Limb (tissue), 2 donors: Measurements from ENCODE around the gene NID2.

ENCODE experiments used
- DNase-seq, 2 donors: peaks; one replicate each; pipeline ENCODE4 v3.0.0-alpha.2; 2016; ENCODE audit errors: extremely low spot score in 2 of 2

The NID2 gene

GRCh38 chr14:52000019-52000582 lies 68.8 kb downstream of the NID2 start:
- no peak for DNase-seq

DNA sequence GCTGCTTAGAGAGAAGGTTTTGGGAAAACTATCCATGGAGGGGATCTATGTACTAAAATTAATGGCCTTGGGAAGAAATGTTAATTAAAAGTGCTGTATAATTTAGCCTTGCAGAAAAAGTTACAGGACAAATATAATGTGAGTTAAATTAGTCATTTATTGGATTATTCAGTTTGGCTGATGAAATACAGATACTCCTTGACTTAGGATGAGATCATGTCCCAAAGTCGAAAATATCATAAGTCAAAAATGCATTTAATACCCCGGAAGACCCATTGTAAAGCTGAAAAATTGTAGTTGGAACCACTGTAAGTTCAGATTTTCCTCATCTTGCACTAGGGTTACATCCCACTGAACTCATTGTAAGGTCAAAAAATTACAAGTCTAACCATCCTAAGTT lies 69.8 kb downstream of the NID2 start:
- DNase-seq = no peak

- DNase-seq = no peak
These were observed 70.5 kb downstream of the NID2 start for GRCh38 chr14:51998348-51998747.

GRCh38 chr14:51996148-51996746 lies 72.6 kb downstream of the NID2 start:
- DNase-seq = peak in 1 of 2 donors; percentile 34

DNA sequence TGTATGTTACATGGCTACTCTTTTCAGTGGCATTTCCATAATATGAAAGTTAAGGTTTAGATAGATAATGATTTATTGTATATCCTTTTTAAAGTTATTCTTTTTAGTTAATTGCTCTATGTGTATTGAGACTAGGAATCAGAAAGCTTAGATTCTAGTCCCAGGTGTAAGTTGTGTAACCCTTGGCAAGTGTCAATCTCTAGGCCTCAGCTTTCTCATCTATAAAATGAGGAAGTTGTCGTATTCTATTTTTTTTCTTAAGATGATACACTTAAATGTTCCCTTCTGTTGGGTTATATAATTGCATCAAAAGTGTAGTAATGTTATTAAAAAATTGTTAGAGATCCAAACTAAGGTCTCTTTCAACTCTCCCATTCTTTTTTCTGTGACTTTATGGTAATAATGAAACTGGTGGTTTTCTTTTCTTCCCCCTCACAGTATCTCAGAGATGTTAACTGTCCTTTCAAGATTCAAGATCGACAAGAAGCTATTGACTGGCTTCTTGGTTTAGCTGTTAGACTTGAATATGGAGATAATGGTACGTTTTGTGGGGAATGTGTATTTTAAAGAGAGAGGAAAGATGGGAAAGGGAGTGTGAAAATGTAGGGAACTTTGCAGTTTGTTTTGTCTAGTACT lies 75.5 kb downstream of the NID2 start:
- no peak for DNase-seq

DNA sequence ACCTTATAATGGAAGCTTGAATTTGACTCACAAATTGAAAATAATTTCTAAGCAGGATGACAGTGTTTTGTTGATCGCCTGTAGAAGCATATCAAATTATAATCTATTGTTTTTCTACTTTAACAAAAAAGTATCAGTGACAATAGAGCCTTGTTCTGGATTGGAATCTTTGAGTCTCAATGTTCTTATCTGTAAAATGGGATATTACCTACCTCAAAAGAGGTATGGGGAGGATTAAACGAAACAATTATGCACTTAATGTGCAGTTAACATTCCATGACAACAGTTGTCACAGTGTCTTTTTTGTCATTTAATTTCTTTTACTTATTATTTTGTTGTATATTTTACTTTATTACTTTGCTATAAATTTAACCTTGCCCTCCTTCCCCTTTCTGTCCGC lies 78.4 kb downstream of the NID2 start:
- DNase-seq = no peak

- peak; percentile 95 for DNase-seq
These were observed 79.3 kb downstream of the NID2 start, which contains the start of gene RTRAF for GRCh38 chr14:51989293-51990234. Gene RTRAF, plus strand, starts transcription at chr14:51989546. Its CDS starts 94 bp downstream, at chr14:51989640.

GRCh38 chr14:51988221-51988620 lies 80.6 kb downstream of the NID2 start:
- DNase-seq = no peak

GRCh38 chr14:51981218-51981854 lies 87.5 kb downstream of the NID2 start:
- no peak for DNase-seq

- DNase-seq = peak; percentile 78 to 88
These were observed 89.7 kb downstream of the NID2 start for GRCh38 chr14:51979088-51979709.

GRCh38 chr14:51978681-51979085 lies 90.2 kb downstream of the NID2 start:
- DNase-seq = no peak

GRCh38 chr14:51977075-51977474 lies 91.8 kb downstream of the NID2 start:
- DNase-seq = no peak

DNA sequence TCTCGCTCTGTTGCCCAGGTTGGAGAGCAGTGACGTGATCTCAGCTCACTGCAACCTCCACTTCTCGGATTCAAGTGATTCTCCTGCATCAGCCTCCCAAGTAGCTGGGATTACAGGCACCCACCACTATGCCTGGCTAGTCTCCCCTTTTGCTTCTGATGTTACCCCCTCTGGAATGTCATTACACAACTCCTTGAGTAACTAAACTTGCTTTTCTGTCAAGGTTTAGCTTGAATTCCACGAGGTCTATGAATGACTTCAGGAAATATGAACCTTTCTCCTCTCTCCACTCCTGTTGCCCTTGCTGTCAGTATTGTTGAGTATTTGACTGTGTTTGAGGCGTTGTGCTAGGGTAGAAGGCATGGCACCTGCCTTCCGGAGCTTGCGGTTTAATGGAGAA lies 96.3 kb downstream of the NID2 start:
- no peak for DNase-seq

GRCh38 chr14:51969852-51970540 lies 98.9 kb downstream of the NID2 start:
- no peak for DNase-seq

DNA sequence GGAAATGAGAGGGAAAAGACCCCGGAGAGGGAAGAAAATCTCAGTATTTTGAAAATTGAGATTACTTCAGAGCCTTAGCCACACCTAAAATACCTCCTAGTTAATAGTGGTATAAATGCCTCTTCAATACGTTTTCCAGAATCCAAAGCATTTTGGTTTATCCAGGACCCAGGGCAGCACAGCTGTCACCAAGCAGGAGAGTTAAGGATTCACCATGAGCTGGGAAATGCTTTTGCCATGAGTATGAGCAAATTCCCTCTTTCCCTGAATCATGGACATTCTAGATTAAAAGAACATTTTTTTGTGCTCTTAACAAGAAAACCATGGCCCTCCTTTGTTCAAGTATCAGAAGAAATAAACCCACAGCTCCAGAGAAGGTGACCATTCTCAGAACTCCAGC lies 101.3 kb downstream of the NID2 start:
- no peak for DNase-seq

DNA sequence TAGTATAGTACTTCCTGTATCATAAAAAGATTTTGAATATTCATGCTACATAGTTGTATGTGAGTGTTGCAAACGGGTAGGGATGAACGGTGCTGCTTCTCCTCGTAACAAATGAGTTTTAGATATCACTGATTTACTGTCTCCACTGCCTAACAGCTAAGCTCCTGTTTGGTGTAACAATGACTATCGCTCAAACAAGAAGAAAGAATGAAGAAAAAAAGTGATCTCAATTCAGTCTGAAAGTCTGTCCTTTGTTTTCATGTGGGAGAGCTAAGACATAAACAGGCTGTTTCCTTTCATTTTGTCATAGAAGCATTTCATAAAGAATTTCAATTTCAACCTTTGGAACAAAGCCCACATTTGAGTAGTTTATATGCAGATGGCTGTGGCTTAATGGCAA lies 105.6 kb downstream of the NID2 start:
- DNase-seq = peak in 1 of 2 donors; percentile 40

DNA sequence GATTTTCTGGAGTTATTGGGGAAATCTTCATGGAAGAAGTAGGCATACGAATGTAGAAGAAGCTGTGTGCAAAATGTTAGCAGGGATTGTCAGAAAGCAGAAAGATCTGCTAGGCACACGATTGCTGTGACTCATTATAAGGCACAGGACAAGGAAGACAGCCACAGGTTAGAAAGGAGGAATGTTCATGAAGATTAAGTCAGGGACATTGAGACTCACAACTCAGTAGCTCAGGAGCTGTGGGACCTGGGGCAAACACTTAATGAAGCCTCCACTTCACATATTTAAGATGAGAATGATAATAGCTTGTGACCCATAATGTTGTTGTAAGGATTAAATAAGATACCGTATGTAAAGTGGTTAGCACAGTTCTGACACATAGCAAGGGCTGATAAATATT lies 106.1 kb downstream of the NID2 start:
- no peak for DNase-seq

GRCh38 chr14:51960866-51961265 lies 108.0 kb downstream of the NID2 start:
- DNase-seq = no peak

- DNase-seq = no peak
These were observed 108.9 kb downstream of the NID2 start for GRCh38 chr14:51959928-51960327.

GRCh38 chr14:51957950-51958349 lies 110.9 kb downstream of the NID2 start:
- no peak for DNase-seq
